Endometrial microvascular endothelial cells (primary cell): Measurements from ENCODE around the gene HOXB7. TPM values are rescaled to one million over a fixed set of nuclear protein-coding genes. Genes with fewer than 3 reads are reported as not detected.

Experiments used
- in situ Hi-C: cut with HindIII; loops from 2 replicates; pipeline ENCODE4 v1.10.0; 2017; ENCODE audit warnings: low sequenced_read_pairs, low pct_unique_long_range_greater_than_20kb; ENCODE audit errors: inconsistent ontology term
- total RNA-seq: library from RNA; depleted of rRNA; stranded (reverse); fragments of >200 nt; gene quantifications from one replicate; pipeline ENCODE4 v1.2.3, GENCODE V29; 2015; ENCODE audit errors: inconsistent ontology term

The HOXB7 gene
- total RNA-seq, 1 donor from 2014 or later = 28.6 TPM

DNA sequence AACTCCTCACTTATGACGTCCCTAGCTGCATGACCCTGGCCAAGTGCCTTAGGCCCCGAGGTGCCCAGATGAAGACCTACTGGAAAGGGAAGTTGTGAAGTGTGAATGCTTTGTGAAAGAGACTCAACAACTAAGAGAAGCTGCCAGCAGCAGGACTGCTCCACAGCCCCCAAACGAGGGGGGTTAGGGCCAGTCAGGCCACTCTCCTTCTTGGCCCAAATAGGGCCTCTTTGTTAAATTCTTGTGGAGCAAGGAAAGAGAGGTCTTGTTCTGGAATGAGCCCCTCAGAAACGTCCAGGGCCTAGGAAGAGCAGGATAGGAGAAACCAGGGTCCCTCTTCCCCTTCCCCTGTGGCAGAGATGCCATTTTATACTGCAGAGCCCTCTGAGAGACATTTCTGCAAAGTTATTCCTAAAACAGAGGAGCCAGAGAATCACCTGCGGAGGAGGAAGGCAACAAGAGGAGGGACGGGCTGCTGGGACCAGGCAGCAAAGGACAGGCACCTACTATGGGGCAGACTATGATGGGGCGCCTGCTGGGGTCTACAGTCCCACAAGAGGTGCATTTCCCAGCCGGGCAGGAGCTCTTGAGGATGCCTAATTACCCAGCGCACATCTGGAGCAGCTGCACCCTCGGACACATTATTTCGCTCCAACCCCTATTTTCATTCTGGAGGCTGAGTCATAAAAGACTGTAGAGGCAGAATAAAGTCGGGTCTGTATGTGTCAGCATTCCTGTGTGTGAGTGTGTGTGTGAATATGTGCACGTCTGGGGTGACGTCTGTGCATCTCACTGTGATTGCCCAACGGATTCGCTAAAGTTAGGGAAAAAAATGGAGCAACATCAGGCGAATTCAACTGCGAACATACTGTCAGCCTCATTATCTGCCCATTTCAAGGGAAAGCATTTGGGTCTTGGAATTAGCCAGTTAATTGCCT is 26.8 kb upstream of the HOXB7 start:
- in situ Hi-C loops = no loop called here

GRCh38 chr17:48636177-48637018 is 25.6 kb upstream of the HOXB7 start:
- in situ Hi-C loops = no loop called here

GRCh38 chr17:48634493-48635208 is 23.8 kb upstream of the HOXB7 start:
- in situ Hi-C loops = no loop called here

GRCh38 chr17:48633266-48633677 is 22.5 kb upstream of the HOXB7 start:
- in situ Hi-C loops = no loop called here

GRCh38 chr17:48632579-48633265 is 21.9 kb upstream of the HOXB7 start:
- in situ Hi-C loops = no loop called here

- in situ Hi-C loops = no loop called here
Observed at GRCh38 chr17:48631693-48632578, 21.1 kb upstream of the HOXB7 start.

DNA sequence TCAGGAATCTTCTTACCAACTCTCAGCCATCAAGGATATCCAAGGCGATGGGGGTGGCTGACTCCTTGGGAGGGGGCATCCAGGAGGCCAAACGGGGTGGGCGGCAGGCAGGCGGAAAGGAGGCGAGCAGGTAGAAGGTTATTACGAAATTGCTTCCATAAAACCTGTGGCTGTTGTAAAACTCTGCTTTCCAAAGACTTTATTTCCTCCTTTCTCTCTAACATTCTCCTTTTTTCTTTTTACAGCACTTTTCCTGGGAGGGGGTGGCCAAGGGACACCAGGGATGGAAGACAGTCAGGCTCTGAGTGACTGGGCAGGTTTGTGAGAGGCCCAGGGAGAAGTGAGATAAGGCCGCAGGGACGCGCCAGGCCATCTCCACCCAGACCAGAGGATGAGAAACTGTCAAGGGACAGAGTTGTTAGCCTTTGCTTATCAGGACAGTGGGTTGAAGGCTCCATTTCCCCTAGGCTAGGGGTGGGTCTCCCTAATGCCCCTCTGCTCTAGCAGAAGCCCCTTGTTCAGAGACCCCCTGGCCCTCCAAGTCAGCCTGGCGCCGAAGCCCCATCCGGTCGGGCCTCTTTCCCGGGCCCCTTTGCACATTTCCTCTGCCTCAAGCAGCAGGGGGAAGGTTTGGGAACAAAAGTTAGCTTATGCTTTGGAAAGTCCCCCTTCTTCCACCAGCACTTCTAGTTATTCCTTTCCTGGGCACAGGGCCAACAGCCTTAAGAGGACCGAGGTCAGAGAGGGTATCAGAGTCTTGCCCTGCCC is 20.3 kb upstream of the HOXB7 start:
- in situ Hi-C loops = no loop called here

DNA sequence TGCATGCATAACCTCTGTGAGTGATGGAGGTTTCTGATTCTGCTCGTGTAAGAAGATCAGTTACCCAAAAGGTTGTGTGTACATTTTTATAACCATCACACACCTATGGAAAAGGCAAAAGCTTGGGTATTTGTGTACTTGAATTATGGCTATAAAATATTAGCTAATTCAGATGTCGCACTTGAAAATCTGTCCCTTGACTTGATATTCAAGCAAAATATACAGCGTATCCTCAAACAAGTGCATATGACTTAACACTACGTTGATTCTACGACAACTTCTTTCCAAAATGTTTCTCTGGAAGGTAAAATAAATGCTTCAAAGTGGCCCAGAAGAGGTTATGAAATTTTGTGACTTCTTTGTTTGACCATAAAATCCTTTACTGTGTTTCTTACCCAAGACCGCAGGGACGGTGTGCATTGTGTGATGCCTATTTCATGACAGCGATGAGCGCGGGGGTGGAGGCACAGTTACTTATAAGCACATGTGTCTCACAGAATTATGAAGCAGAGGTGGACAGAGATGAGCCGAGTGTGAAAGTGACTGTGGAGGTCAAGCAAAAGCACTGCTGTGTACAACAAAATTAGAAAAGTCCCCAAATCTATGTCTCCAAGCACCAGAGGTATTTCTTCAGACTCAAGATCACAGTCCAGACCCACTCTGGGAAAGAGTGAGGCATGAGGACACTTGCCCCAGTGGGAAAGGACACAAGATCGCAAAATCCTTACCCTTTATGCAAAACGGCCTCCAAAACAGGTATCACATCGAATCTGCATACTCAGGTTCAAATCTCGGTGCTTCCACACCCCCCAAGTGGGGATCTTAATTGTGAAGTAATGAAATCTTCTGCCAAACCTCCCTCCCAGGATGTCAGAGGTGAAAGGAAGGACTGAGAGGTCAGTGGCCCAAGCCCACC is 19.4 kb upstream of the HOXB7 start:
- in situ Hi-C loops = no loop called here

DNA sequence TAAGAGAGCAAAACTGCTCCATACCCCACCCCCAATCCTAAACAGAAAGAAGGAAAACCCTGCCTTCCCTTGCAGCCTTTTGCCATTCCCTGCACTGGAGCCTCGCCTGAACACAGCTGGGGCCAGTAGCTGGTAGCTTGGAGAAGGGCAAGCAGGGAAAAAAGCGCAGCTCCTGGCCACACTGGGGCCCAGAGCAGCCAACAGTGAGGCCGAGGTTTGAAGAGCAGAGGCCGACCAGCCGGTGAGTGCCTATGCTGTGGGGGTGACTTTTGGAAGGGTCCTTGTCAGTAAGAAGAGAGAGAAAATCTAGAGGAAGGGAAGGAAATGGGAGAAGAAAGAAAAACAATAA is 18.6 kb upstream of the HOXB7 start:
- in situ Hi-C loops = no loop called here

- in situ Hi-C loops = no loop called here
Observed at GRCh38 chr17:48628649-48629410, 18.0 kb upstream of the HOXB7 start.

GRCh38 chr17:48627623-48628521 is 17.1 kb upstream of the HOXB7 start:
- in situ Hi-C loops = no loop called here

GRCh38 chr17:48627118-48627597 is 16.3 kb upstream of the HOXB7 start:
- in situ Hi-C loops = no loop called here

DNA sequence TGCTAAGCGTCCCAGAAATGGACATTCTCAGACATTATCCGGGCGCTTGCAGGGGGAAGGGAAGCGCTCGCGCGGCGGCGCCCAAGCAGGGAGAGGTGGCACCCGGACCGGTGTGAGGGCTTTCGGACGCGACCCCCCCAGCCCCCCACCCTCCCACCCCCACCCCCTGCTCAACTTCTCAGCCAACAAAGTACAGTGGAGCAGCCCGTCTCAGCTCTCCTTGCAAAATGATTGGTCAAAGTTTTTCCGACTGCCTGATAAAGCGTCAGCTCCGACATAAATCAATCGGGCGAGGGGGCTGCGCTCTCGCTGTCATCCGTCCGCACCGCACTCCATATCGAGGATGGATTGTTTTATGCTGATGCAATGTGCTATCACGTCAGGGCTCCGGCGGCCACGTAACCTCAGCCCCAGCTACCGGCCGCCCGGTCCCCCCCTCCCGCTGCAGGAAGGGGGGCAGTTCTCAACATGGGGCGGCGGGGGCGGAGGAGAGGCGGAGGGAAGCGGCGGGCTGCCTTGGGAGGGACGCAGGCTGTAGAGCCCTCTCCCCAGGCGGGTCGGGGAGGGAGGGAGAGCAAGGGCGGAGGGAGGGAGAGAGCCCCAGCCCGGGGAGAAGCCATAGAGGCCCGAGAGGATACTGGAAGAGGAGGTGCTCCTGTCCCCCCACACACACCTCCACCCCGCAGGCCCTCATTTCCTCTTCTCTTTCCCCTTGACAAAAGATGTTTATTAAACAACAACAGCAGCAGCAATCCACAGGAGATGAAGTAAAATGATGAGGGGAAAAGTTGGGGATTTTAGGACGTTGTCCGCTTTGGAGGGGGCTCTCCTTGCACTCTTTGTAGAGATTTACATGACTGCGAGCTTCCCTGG is 15.7 kb upstream of the HOXB7 start, which contains the start of gene HOXB9:
TSS of gene HOXB9 (minus strand) at position 114 of the 873 bp plus-strand sequence. CDS start at position 25, 89 bp downstream.
- in situ Hi-C loops = no loop called here
